Testis (tissue), 3 donors: ENCODE measurements around the gene PSAP. TPM values are rescaled to one million over a fixed set of nuclear protein-coding genes. Genes with fewer than 3 reads are reported as not detected.

ENCODE experiments used
- DNase-seq: peaks from one replicate; pipeline ENCODE4 v3.0.0-alpha.2; 2019
- H3K27ac ChIP-seq, 2 donors: fragments of 200-600 bp; sonication (generic); one replicate each; pipeline ENCODE4 v1.5.1; 2019
- H3K27me3 ChIP-seq: fragments of 200-600 bp; sonication (generic); one replicate; pipeline ENCODE4 v1.5.1; 2019
- H3K36me3 ChIP-seq: fragments of 200-600 bp; sonication (generic); one replicate; pipeline ENCODE4 v1.5.1; 2017; ENCODE audit warnings: low read depth; ENCODE audit errors: missing control alignments
- H3K4me1 ChIP-seq: fragments of 200-600 bp; sonication (generic); one replicate; pipeline ENCODE4 v1.5.1; 2019
- H3K4me3 ChIP-seq, 2 donors: fragments of 200-600 bp; sonication (generic); one replicate each; pipeline ENCODE4 v1.5.1; 2017 to 2019
- H3K9me3 ChIP-seq: fragments of 200-600 bp; sonication (generic); one replicate; pipeline ENCODE4 v1.5.1; 2017
- POLR2A ChIP-seq: fragments of 450-650 bp; IDR thresholded peaks from one replicate; pipeline ENCODE4 v1.6.1; 2017; ENCODE audit warnings: antibody characterized with exemption, mild to moderate bottlenecking, moderate library complexity
- WGBS, 2 donors: methylation state at CpG; one replicate each; pipeline ENCODE4 v1.1.5; 2018; 5-methylcytosine and 5-hydroxymethylcytosine counted together
- intact Hi-C: fragments of 100-400 bp; cut with DNase I; formaldehyde crosslinking; loops from one replicate; pipeline ENCODE4 v1.15.1; 2023; ENCODE audit warnings: low total_unique reads
- polyA plus RNA-seq: library from polyadenylated mRNA; stranded (reverse); fragments of 350-450 nt; fragmentation: Illumina TruSeq; extraction: RNeasy Lipid Tissue Mini Kit (QIAGEN cat#74804); gene quantifications from one replicate; pipeline ENCODE4 v1.2.3, GENCODE V29; 2014; ENCODE audit warnings: low read depth, low replicate concordance; ENCODE audit not compliant: insufficient read depth
- total RNA-seq, 2 donors: library from RNA; depleted of rRNA; stranded (reverse); fragments of >200 nt; gene quantifications; one replicate each; pipeline ENCODE4 v1.2.3, GENCODE V29; 2016
- TF ChIP-seq, protein P1 (sequence below), 3 experiments: fragments of 450-650 bp in 2 of 3; fragments of 200-600 bp in 1 of 3; sonication (generic) in 1 of 3; IDR thresholded peaks; one replicate each; pipeline ENCODE4 v1.5.1; 2016 to 2019; ENCODE audit warnings: antibody characterized with exemption in 3 of 3, mild to moderate bottlenecking in 2 of 3, moderate library complexity in 1 of 3

The PSAP gene
- total and polyA plus RNA-seq, 3 donors from 2014 or later: 1,011 to 1,399 (median 1,346) TPM

DNA sequence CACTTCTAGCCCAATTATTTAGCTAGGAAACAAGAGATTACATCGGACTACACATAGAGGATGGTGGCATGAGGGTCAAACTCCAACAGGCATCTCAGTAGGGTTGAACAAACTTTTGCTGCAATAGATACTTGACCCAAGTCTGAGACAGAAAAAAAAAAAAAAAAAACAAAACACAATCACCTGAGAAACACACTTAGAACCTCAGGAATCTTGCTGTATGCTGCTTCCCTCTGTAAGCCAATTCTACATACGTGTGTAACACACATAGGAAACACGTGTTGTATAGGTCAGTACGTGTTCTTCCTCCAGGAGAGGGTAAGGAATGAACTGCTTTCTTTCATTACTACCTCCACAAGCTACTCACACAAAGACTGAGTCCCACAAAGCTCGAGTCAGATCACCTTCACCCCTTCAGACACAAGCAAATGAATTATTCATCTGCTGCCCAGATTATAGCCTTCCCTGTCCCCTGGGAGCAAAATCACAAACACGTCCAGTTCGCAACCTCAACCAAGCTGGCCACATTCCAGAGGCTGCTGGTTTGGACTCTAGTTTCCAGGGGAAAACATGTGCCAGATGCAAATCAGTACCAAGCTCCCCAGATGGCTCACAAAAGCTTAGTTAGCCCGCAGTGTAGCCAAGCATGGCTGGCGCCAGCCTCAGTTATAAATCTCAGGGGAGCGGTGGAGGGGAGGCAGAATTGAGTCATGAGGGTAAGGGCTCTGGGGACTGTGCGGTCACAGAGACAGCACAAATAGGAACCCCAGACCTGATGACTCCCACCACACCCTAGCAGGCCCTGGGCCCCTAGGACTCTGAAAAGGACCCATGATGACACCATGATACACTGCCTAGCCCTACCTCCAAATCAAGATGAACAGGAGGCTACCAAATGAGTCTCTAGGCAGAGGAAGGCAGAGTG, 15.1 kb downstream of the PSAP start:
- H3K27ac ChIP-seq: peak overlapping the region in 1 of 2 donors; percentile 74
- no peaks in the 10 kb centered on the region for H3K9me3 ChIP-seq
- H3K27me3 ChIP-seq: no peaks in the 10 kb centered on the region
- no peak for TF ChIP-seq POLR2A
- TF ChIP-seq, protein P1, sequence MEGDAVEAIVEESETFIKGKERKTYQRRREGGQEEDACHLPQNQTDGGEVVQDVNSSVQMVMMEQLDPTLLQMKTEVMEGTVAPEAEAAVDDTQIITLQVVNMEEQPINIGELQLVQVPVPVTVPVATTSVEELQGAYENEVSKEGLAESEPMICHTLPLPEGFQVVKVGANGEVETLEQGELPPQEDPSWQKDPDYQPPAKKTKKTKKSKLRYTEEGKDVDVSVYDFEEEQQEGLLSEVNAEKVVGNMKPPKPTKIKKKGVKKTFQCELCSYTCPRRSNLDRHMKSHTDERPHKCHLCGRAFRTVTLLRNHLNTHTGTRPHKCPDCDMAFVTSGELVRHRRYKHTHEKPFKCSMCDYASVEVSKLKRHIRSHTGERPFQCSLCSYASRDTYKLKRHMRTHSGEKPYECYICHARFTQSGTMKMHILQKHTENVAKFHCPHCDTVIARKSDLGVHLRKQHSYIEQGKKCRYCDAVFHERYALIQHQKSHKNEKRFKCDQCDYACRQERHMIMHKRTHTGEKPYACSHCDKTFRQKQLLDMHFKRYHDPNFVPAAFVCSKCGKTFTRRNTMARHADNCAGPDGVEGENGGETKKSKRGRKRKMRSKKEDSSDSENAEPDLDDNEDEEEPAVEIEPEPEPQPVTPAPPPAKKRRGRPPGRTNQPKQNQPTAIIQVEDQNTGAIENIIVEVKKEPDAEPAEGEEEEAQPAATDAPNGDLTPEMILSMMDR (IDR thresholded peaks at IDR 0.05): no peak
- WGBS, 2 donors: 43 to 54% methylated on average over 9 to 11 of the region's 11 CpGs
- no peak overlapping the region for H3K4me3 ChIP-seq
- intact Hi-C loops: no loop called here
- peak; percentile 66 for DNase-seq
- H3K36me3 ChIP-seq: no peaks in the 10 kb centered on the region
- H3K4me1 ChIP-seq: peaks cover 55% of the 10 kb centered on the region

GRCh38 chr10:71834343-71834674, 16.7 kb downstream of the PSAP start:
- H3K4me1 ChIP-seq: peaks cover 39% of the 10 kb centered on the region
- no peak overlapping the region for H3K27ac ChIP-seq
- H3K27me3 ChIP-seq: no peaks in the 10 kb centered on the region
- TF ChIP-seq POLR2A: no peak
- TF ChIP-seq, protein P1 (IDR thresholded peaks at IDR 0.05): no peak
- WGBS, 2 donors: 72 to 83% methylated on average over 14 of the region's 14 CpGs
- H3K36me3 ChIP-seq: no peaks in the 10 kb centered on the region
- no peak for DNase-seq
- intact Hi-C loops: no loop called here
- no peaks in the 10 kb centered on the region for H3K9me3 ChIP-seq
- no peak overlapping the region for H3K4me3 ChIP-seq

- intact Hi-C loops: no loop called here
- TF ChIP-seq, protein P1 (IDR thresholded peaks at IDR 0.05): no peak
- no peak for TF ChIP-seq POLR2A
- WGBS, 2 donors: 92 to 93% methylated on average over 8 of the region's 8 CpGs
- peaks cover 33% of the 10 kb centered on the region for H3K4me1 ChIP-seq
- no peaks in the 10 kb centered on the region for H3K9me3 ChIP-seq
- H3K4me3 ChIP-seq: no peak overlapping the region
- H3K36me3 ChIP-seq: no peaks in the 10 kb centered on the region
- no peaks in the 10 kb centered on the region for H3K27me3 ChIP-seq
- no peak for DNase-seq
- H3K27ac ChIP-seq: no peak overlapping the region
Observed at GRCh38 chr10:71833451-71834342, 17.4 kb downstream of the PSAP start.

GRCh38 chr10:71832967-71833366, 18.1 kb downstream of the PSAP start:
- Histone ChIP-seq H3K36me3 (no peaks in the 10 kb centered on the region), H3K9me3 (no peaks in the 10 kb centered on the region), H3K27me3 (no peaks in the 10 kb centered on the region), H3K4me1 (peaks cover 26% of the 10 kb centered on the region), H3K4me3 (no peak overlapping the region), H3K27ac (no peak overlapping the region)
- WGBS, 2 donors: 83 to 96% methylated on average over 5 of the region's 5 CpGs
- TF ChIP-seq, protein P1 (IDR thresholded peaks at IDR 0.05): no peak
- TF ChIP-seq POLR2A: no peak
- no peak for DNase-seq
- intact Hi-C loops: no loop called here
